Brain microvascular endothelial cell (primary cell): ENCODE measurements around the gene NFATC3.
A peak's percentile ranks its signal among the peaks of the same experiment; 100 is the strongest.

Source experiments
- DNase-seq: peaks from one replicate; pipeline ENCODE4 v3.0.0-alpha.2; 2020
- H3K27ac ChIP-seq: fragments of 250-450 bp; sonication (Bioruptor Pico); 2 replicates; pipeline ENCODE4 v1.5.1; 2020; ENCODE audit warnings: mild to moderate bottlenecking, moderate library complexity
- H3K27me3 ChIP-seq: fragments of 250-450 bp; sonication (Bioruptor Pico); replicated peaks from 2 replicates; pipeline ENCODE4 v1.5.1; 2020; ENCODE audit warnings: mild to moderate bottlenecking
- H3K36me3 ChIP-seq: fragments of 250-450 bp; sonication (Bioruptor Pico); replicated peaks from 2 replicates; pipeline ENCODE4 v1.5.1; 2020; ENCODE audit warnings: mild to moderate bottlenecking
- H3K4me3 ChIP-seq: 2 replicates; pipeline ENCODE4 v1.5.1; 2011; ENCODE audit warnings: low read depth, mild to moderate bottlenecking, control low read depth, low read length, moderate library complexity
- CTCF ChIP-seq: IDR thresholded peaks from 2 replicates; pipeline ENCODE4 v1.5.1; 2011; ENCODE audit warnings: low read depth, mild to moderate bottlenecking, moderate library complexity, low read length, control low read depth, inconsistent platforms; ENCODE audit errors: missing control alignments
- in situ Hi-C: cut with HindIII; loops from 2 replicates; pipeline ENCODE4 v1.10.0; 2017; ENCODE audit warnings: low sequenced_read_pairs, low pct_ligation_motif_present

Gene NFATC3

GRCh38 chr16:68093816-68094613, 8.8 kb downstream of the NFATC3 start:
- Histone ChIP-seq H3K27me3 (no peaks in the 10 kb centered on the region), H3K27ac (no peak overlapping the region), H3K36me3 (no peaks in the 10 kb centered on the region), H3K4me3 (no peak overlapping the region)
- in situ Hi-C loops: no loop called here
- peak; percentile 65 for TF ChIP-seq CTCF
- DNase-seq: no peak

GRCh38 chr16:68094614-68094934, 9.4 kb downstream of the NFATC3 start:
- no peak overlapping the region for H3K27ac ChIP-seq
- TF ChIP-seq CTCF: no peak
- in situ Hi-C loops: no loop called here

GRCh38 chr16:68096491-68096890, 11.3 kb downstream of the NFATC3 start:
- in situ Hi-C loops: no loop called here
- DNase-seq: no peak
- H3K36me3 ChIP-seq: no peaks in the 10 kb centered on the region
- no peaks in the 10 kb centered on the region for H3K27me3 ChIP-seq
- no peak overlapping the region for H3K27ac ChIP-seq
- TF ChIP-seq CTCF: no peak
- no peak overlapping the region for H3K4me3 ChIP-seq

More at GRCh38 chr16:68094614-68094934, 9.4 kb downstream of the NFATC3 start:
- DNase-seq: no peak
- no peaks in the 10 kb centered on the region for H3K36me3 ChIP-seq
- H3K27me3 ChIP-seq: no peaks in the 10 kb centered on the region
- H3K4me3 ChIP-seq: no peak overlapping the region

- Histone ChIP-seq H3K4me3 (no peak overlapping the region), H3K36me3 (no peaks in the 10 kb centered on the region), H3K27me3 (no peaks in the 10 kb centered on the region), H3K27ac (no peak overlapping the region)
- in situ Hi-C loops: no loop called here
- no peak for DNase-seq
- no peak for TF ChIP-seq CTCF
Observed at GRCh38 chr16:68097088-68097487, 11.9 kb downstream of the NFATC3 start.

- Histone ChIP-seq H3K27me3 (no peaks in the 10 kb centered on the region), H3K4me3 (no peak overlapping the region), H3K36me3 (no peaks in the 10 kb centered on the region), H3K27ac (no peak overlapping the region)
- no peak for TF ChIP-seq CTCF
- in situ Hi-C loops: no loop called here
- no peak for DNase-seq
Observed at GRCh38 chr16:68097895-68098294, 12.7 kb downstream of the NFATC3 start.

- in situ Hi-C loops: no loop called here
- H3K36me3 ChIP-seq: no peaks in the 10 kb centered on the region
- H3K4me3 ChIP-seq: no peak overlapping the region
- TF ChIP-seq CTCF: no peak
- no peak overlapping the region for H3K27ac ChIP-seq
- no peaks in the 10 kb centered on the region for H3K27me3 ChIP-seq
- no peak for DNase-seq
Observed at GRCh38 chr16:68100488-68100887, 15.3 kb downstream of the NFATC3 start.
